Measurements from ENCODE around the gene UNCX.
"Not testable (repeated sequence)": the region's sequence is repeated elsewhere in the genome, so short reads cannot be mapped to it uniquely, and the experiment has no call there.

UNCX gene

DNA sequence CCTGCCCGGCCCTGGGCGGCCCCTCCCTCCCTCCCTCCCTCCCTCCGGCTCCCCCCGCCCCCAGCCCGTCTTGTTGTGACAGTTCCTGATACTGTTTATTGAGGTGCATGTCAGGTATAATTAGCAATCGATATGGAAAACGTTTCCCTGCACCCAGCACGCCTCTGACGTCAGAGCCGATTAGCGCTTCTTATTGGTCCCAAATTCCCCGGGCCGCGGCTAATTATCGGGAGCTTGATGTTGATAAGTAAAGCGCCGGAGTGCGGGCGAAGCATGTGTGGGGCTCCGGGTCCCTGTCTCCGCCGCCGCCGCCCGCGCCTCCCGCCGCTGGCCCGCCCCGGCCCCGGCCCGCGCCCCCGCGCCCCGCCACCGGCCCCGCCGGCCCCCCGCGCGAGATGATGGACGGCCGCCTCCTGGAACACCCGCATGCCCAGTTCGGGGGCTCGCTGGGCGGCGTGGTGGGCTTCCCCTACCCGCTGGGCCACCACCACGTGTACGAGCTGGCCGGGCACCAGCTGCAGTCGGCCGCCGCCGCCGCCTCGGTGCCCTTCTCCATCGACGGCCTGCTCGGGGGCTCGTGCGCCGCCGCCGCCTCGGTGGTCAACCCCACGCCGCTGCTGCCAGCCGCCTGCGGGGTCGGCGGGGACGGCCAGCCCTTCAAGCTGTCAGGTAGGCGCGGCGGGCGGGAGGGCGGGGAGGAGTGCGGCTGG is at the start of gene UNCX:
UNCX (plus strand) TSS at position 250 of the 710 bp plus-strand sequence; CDS start at position 396, 146 bp downstream.
- FAIRE-seq: no peak

DNA sequence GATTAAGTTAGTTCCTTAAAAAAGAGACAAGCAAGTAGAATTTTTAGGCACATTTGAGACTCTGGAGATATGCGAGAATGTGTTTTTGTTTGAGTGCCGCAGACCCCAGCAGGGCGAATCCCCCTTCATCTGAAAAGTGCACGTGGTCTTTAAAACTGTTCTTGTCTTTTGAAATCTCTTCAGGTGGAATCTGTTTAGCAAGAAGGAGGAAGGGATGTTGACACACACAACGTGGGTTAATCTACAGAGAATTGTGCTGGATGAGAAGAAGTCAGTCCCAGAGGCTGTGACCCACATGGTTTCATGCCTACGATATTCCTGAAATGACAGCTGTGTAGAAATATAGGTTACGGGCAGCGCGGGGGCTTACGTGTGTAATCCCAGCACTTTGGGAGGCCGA is 45.5 kb upstream of the UNCX start:
- no peak for FAIRE-seq

DNA sequence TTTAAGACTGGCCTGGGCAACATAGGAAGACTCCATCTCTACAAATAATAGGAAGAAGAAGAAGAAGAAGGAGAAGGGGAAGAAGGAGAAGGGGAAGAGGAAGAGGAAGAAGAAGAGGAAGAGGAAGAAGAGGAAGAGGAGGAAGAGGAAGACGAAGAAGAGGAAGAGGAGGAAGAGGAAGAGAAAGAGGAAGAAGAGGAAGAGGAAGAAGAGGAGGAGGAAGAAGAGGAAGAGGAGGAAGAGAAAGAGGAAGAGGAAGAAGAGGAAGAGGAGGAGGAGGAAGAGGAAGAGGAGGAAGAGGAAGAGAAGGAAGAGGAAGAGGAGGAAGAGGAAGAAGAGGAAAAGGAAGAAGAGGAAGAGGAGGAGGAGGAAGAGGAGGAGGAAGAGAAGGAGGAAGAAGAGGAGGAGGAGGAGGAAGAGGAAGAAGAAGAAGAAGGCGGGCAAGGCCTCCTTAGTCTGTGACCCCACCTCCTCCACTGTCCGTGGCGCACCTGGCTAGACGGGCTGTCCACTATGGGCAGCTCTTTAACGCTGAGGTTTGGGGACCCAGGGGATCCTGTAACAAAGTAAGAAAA is 43.9 kb upstream of the UNCX start:
- no peak for FAIRE-seq

DNA sequence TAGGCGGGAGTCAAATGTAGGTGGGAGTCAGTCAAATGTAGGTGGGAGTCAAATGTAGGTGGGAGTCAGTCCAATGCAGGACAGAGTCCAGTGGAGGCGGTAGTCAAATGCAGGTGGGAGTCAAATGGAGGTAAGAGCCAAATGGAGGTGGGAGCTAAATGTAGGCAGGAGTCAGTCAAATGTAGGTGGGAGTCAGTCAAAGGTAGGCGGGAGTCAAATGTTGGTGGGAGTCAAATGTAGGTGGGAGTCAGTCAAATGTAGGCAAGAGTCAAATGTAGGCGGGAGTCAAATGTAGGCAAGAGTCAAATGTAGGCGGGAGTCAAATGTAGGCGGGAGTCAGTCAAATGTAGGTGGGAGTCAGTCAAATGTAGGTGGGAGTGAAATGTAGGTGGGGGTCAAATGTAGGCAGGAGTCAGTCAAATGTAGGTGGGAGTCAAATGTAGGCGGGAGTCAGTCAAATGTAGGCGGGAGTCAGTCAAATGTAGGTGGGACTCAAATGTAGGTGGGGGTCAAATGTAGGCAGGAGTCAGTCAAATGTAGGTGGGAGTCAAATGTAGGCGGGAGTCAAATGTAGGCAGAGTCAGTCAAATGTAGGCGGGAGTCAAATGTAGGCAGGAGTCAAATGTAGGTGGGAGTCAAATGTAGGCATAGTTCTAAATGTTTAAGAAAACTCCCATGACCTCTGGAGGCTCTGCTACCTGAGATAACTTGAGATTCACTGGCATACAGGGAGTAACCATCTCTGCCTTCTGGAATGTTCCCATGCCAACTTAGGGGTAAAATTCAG is 42.5 kb upstream of the UNCX start:
- FAIRE-seq: no peak

DNA sequence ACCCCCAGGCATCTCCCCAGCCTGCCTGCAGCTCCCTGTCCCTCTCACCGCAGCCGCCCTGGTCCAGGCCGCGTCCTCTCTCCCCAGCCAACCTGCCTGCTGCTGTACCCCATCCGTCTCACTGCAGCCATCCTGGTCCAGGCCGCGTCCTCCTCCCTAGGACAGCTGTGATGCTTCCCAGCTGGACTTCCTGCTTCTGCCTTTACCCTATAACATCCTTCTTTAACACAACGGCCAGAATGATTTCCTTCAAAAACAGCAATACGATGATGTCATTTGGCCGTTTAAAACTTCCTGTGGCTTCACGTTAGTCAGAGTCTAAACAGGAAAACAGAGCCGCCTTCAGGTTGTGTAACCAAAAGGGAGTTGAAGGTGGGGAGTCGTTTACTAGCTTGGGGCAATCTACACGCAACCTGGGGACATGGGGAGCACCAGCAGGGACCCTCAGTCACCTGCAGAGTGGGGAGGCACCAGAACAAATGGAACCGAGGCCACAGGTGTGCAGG is 40.4 kb upstream of the UNCX start:
- FAIRE-seq: no peak

DNA sequence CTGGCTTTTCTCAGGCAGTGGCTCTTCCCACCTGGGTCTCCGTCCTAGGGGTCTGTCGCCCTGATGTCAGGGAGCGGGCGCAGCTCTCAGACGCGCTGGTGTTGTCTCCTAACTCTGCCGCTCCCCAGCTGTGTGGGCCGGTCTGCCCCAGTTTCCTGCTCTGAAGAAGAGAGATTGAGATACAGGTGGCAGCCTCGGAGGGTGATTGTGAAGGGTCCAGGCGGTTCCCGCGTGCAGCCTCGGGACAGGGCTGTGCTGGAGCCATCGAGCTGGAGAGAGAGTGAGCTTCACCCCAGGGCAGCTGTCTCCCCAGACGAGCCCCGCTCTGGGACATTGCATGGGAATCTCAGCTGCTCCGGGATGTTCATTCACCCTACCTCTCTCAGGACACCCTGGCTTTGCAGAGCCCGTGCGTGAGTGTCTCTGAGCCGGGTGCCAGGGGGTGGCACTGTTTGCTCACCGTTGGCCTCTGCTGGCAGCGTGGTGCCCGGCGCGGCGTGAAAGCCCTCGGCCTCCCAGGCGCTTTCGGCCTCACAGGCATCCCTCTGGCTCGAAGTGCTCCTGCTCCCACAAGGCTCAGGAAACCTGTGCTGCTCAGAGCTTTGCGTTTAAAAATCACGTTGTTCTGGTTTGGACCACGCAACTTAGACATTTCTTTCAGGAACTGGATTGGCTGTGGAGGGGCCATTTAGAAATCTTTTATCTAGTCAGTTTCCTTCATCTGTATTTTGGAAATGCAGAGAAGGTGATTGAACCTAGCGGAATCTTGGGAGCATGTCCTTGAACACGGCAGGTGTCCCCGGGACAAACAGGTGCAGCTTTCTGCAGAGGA is 38.9 kb upstream of the UNCX start:
- no peak for FAIRE-seq

DNA sequence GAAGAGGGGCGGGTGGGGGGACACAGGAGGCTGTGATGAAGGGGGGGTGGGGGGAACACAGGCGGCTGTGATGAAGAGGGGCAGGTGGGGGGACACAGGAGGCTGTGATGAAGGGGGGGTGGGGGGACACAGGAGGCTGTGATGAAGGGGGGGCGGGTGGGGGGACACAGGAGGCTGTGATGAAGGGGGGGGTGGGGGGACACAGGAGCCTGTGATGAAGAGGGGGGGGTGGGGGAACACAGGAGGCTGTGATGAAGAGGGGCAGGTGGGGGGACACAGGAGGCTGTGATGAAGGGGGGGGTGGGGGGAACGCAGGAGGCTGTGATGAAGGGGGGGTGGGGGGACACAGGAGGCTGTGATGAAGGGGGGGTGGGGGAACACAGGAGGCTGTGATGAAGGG is 36.2 kb upstream of the UNCX start:
- FAIRE-seq: not testable (repeated sequence)

DNA sequence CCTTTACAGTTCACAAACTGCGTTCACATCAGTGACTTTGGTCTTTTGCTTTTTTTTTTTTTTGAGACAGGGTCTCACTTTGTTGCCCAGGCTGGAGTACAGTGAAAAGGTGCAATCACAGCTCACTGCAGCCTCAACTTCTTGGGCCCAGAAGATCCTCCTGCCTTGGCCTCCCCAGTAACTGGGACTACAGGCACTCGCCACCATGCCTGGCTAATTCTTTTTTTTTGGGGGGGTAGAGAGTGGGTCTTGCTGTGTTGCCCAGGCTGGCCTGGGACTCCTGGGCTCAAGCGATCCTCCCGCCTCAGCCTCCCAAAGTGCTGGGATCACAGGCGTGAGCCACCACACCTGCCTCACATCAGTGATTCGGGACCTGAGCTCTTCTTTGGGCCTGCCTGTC is 35.7 kb upstream of the UNCX start:
- FAIRE-seq: no peak

DNA sequence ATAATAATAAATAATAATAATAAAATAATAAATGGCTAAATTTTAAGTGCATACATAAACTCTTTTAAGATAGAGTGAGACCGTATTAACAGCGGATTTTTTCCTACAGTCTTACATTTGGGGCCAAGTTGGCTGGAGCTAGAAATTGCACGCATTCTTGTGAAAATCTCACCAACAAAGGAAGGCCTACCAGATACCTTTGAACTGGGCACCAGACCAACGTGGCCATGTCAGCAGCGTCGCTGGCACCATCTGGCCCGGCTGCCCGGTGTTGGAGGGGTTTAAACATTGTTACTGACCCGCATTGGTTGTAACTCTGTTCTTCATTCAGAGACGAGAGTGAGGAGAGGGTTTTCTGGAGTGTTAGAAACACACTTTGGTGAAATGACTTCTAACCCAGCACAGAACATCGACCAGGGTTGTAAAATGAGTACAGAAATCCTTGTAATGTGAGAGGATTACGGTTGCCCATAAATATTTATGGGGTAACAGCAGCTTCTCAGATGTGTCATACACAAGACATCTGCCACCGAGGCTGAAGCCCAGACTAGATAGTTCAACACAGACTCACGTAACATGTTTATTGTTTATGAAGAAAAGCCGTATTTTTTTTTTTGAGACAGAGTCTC is 34.6 kb upstream of the UNCX start:
- no peak for FAIRE-seq

DNA sequence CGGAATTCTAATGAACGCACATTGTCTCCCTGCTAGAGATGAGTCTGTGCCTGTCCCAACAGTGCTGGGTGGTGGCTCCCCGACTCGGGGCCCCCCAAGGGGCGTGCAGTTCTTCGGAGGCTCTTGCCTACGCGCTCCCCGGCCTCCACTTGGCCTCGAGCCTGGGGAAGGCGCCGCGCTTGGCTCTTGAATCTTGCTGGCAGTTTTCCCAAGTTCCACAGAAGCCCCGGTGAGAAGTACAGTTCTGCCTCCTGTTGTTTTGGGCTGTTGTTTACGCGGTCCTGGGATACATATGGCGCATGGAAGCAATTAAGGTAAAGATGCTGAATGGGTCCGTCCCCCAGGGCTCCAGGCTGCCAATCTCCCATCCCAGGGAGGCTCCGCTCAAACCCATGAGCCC is 32.6 kb upstream of the UNCX start:
- FAIRE-seq: no peak

DNA sequence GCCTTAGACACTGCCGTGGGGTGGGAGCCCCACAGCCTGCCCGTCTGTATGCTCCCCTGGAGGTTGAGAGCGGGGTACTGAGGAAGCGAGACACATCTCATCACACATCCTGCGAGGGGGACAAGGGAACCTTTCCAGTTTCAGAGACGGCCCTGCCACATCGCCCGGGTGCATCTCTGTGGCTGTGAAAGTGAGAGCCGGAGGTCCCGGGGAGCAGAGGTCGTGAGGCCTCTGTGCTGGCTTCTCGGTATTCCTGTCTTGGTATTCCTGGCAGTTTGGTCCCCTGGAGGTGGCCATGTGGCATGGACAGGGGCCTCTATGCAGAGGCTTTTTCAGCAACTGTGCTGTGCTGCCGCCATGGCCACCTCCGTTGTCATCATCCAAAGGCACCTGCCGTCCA is 30.8 kb upstream of the UNCX start:
- no peak for FAIRE-seq

DNA sequence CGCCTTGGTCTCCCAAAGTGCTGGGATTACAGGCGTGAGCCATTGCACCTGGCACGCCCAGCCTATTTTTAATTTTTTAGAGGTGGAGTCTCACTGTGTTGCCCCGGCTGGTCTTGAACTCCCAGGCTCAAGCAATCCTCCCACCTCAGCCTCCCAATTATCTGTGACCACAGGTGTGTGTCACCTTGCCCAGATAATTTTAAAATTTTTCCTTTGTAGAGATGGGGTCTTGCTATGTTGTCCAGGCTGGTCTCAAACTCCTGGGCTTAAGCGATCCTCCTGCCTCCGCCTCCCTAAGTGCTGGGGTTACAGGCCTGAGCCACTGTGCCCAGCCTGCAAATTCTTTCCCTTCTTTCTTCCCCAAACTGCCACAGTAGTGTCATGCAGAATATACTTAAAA is 29.8 kb upstream of the UNCX start:
- FAIRE-seq: not testable (repeated sequence)

DNA sequence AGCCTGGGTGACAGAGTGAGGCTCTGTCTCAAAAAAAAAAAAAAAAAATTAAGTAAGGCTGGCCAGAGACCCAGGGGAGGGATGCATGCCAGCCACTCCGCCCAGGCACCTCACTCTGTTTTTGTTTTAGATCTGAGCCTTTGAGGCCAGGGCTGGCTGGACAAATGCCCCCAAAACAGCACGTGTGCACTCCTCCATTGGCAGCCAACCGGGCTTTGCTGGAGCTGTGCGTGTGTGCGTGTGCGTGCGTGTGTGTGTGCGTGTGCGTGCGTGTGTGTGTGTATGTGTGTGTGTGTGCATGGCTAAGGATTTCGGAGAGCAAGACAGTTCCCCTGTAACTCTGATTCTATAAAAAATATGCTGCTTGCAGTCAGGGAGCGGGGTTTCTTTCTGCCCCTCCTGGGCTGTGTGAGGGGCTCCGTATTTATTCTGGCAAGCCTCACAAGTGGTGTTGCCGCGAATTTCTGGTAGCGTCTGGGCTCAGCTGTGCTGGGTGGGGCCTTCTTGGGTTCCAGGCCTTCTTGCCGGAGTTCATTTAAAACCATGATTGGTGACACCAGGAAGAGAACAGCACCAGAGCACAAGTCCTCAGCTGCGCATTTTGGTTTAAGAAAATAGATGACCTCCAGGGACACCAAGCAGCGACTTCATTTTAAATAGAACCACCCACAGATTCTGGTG is 28.1 kb upstream of the UNCX start:
- FAIRE-seq: no peak

DNA sequence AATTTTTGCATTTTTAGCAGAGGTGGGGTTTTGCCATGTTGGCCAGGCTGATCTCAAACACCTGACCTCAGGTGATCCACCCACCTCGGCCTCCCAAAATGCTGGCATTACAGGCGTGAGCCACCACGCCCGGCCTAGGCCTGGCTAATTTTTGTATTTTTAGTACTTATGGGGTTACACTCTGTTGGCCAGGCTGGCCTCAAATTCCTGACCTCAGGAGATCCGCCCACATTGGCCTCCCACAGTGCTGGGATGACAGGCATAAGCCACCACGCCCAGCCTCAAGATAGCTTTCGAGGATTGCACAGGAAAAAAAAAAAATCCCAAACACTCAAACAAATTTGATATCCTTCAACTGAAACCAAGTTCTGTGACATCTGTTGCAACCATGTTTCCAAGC is 26.9 kb upstream of the UNCX start:
- FAIRE-seq: not testable (repeated sequence)

DNA sequence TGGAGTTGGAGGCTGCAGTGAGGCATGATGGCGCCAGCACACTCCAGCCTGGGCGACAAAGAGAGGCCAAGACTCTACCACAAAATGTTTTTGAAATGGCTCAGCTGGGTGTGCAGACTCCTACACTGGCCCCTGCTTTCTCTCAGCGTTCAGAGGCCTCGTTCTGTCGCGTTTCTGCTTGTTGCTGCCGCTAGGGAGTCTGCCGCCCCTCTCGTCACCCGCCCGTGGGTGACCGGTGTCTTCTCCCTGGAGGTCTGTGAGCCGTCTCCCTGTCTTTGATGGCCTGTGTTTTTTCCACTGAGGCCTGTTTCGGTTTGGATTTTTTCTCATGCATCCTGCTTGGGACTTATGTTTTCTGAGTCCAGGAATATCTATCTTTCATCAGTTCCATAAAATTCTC is 23.6 kb upstream of the UNCX start:
- no peak for FAIRE-seq

DNA sequence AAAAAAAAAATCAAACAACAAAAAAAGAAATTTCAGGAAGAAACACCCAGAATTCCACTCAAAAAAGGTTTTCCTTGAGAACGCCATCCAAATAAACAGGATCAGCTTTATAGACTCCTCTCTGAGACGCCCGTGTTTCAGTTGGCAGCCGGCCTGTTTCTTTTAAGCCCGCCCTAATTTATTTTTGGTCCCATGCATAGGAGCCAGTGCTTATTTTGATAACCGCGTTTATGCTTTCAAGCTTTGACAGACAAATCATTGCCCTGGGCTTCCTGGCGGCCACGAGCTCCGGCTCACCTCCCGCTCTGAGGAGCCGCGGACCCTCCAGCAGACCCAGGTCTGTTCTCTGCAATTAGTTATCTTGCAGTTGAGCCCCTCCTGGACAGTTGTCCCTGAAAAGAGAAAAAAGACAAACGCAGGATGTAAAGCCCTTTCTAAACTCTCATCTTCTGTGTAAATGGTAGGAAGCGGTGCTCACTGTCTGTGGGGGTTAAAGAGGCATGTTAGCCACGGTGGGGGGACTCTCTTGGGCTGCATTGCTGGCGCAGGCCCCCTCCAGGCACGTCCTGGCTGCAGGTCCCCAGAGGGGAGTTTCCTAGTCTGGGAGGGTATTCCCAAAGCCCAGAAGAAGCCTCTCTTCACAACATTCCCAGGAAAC is 22.2 kb upstream of the UNCX start:
- FAIRE-seq: no peak

DNA sequence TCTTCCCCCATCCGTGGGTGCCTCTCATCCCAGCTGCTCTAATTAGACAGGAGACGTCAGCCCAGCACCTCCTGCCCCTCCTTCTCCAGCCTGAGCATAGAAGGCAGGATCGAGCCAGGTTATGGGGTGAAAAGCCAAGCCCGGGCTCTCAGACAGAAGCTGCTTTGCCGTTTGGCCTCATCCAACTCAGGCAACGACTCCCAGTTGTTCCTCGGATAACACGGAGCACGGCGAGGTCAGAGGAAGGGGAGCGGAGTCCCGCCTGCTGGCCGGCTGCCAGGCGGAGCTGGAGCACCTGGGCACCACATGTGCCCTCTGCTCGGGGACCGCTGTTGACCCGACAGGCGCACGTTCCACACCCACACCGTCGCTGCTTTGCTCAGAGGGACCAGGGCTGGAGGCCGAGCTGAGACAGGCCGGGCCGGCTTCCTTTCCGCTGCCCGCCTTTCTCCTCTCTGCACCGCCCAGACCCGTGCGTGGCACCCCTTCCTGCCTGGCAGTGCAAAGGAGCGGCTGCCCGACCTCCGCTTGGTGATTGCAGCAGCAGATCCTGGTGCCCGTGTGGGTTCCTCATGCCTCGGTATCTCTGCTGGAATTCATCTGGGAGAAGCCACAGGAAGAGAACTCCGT is 21.6 kb upstream of the UNCX start:
- FAIRE-seq: no peak

DNA sequence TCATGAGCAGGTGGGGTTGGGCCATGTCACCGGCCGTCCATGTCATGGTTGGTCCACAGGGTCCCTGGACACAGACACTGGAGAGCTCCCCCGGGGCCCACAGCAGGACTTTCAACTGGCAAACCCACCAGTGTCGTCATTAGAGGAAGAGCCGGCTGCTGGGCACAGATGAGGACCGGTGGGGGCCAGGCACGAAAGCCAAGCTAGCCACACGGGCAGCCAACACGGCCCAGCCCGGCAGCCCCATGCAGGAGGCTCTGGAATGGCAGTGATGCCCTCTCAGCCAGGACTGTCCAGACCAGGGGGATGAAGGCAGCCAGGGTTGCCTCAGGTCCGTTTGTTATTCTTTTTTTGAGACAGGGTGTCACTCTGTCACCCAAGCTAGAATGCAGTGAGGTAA is 21.1 kb upstream of the UNCX start:
- FAIRE-seq: no peak

DNA sequence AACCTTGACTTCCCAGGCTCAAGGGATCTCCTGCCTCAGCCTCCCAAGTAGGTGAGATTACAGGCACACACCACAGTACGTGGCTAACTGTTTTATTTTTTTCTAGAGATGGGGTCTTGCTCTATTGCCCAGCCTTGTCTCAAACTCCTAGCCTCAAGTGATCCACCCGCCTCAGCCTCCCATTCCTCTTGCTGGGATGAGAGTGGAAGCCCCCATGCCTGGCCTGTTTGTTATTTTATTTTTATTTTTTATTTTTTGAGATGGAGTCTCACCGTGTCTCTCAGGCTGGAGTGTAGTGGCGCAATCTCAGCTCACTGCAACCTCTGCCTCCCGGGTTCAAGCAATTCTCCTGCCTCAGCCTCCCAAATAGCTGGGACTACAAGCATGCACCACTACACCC is 20.6 kb upstream of the UNCX start:
- not testable (repeated sequence) for FAIRE-seq

DNA sequence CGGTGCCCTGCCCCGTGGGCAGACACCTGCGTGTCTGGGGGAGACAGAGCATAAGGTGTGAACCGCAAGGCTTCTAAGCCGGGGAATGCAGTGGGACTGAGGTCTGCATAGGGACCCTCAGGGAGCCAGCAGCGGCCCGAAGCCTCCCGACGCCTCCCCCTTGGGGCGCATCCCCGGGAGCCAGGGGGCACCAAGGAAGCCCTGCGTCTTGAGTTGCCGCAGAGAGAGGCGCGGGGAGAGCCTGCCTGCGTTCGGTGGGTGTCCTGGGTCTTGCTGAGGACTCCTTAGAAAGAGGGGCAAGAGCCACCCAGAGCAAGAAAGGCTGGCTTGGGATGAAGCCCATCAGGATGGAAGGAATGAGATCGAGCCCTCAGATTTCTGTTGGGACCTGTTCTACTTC is 18.2 kb upstream of the UNCX start:
- FAIRE-seq: no peak
